ENCODE data around the gene LRMDA.

LRMDA gene

DNA sequence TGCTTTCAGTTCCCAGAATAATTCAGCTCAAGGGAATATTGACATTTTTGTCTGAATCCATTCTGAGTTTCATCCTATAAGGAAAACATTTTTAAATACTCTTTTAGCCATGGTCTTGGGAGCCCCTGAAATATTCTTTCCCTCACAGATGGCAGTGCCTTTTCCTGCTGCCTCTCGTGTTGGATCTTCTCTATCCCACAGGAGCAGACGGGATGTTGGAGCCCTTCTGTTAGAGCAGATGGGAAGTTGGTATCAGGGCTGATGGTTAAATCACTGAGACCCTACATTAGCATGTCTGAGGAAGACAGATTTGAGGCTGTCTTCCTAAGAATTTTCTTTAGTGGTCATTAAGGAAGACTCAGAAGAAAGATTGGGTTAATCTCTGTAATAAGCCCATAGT lies 737.8 kb downstream of the LRMDA start:
- no peak overlapping the region for H3K4me3 ChIP-seq (ENCODE audit: low read depth, low read length)

GRCh38 chr10:76172020-76172419 lies 740.6 kb downstream of the LRMDA start:
- no peak overlapping the region for H3K4me3 ChIP-seq (ENCODE audit: low read depth, low read length)

DNA sequence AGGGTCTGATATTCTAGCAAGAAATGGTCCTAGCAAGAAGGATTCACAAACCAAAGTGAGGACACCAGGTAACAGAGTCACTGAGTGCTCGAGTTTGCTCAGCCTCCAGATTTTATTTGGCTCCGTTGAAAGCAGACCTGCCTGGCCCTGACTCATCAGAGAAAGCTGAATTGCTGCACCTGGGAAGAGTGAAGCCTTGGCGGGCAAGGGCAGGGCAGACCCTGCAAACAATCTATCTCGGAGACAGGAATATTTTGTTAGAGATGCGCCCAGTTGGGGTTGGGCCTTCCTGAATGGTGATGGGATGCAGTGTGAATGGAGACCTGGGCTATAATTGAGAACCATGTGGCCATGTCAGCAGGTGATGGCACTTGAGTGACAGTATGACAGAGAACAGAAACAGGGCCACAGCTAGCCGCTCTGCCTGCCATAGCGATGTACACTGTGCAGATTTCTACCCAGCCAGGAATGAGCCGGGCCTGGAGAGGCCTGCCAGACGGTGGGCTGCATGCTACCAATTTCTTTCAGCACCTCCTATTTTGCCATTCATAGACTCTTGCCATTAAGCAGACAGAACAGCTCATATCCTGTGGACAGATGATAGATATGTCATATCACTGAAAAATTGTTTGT lies 744.2 kb downstream of the LRMDA start:
- no peak overlapping the region for H3K4me3 ChIP-seq (ENCODE audit: low read depth, low read length)

DNA sequence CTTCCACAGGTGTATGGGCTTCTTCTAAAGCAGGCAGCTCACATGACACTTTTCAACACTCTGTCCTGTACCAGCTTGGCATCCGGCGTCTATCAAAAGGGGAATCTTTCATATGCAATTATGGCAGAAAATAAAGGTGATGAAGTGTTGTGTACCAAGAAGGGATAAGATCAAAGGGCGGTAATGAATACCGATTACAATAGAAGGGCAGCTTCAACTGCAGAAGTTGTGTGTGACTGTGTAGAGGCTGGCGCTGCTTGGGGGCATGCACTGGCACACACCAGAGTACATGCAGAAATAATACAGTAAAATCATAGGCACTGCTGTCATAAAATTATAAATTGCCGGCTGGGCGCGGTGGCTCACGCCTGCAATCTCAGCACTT lies 744.7 kb downstream of the LRMDA start:
- H3K4me3 ChIP-seq (ENCODE audit: low read depth, low read length), result no peak overlapping the region

DNA sequence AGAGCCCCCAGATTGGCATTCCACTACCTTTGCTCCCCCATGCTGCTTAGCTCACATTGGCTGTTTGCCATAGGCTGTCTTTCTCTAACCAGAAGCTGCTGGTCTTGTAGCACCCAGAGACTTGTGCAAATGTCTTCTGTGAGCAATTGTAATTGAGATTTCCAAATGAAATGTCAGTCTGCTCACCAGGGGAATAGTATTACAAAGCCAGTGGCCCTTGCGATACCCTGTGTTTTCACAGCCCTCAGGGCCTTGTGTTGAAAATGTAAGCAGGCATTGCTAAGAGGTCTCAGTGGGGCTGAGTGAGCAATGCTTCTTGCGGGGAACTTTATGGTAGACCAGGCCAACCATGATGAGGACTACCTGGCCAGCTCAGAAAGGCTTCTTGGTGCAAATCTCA lies 746.5 kb downstream of the LRMDA start:
- no peak overlapping the region for H3K4me3 ChIP-seq (ENCODE audit: low read depth, low read length)

- H3K4me3 ChIP-seq (ENCODE audit: low read depth, low read length), result no peak overlapping the region
Measured at GRCh38 chr10:76178532-76179292, 747.3 kb downstream of the LRMDA start.

DNA sequence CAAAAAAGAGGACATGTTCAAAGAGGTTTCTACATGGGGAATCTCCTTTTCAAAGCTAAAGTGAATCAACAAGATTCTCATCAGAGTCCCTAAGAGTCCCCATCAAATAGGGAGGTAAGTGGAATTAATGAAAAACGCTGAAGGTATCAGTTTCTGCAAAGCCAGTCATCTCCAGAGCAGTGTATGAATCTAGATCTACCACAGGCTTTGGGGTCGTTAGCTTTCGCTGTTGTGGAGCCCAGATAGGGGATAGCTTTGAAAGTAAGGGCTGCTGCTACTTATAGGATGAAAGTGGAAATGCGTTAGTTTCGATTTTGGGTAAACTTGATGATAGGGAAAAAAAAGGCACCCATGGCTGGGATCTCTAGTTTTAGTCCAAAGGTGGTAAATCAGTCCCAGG lies 748.4 kb downstream of the LRMDA start:
- H3K4me3 ChIP-seq (ENCODE audit: low read depth, low read length), result no peak overlapping the region

GRCh38 chr10:76184647-76185046 lies 753.2 kb downstream of the LRMDA start:
- no peak overlapping the region for H3K4me3 ChIP-seq (ENCODE audit: low read depth, low read length)

GRCh38 chr10:76185471-76186301 lies 754.3 kb downstream of the LRMDA start:
- H3K4me3 ChIP-seq (ENCODE audit: low read depth, low read length), result no peak overlapping the region

- H3K4me3 ChIP-seq (ENCODE audit: low read depth, low read length), result no peak overlapping the region
Measured at GRCh38 chr10:76188216-76188615, 756.8 kb downstream of the LRMDA start.

DNA sequence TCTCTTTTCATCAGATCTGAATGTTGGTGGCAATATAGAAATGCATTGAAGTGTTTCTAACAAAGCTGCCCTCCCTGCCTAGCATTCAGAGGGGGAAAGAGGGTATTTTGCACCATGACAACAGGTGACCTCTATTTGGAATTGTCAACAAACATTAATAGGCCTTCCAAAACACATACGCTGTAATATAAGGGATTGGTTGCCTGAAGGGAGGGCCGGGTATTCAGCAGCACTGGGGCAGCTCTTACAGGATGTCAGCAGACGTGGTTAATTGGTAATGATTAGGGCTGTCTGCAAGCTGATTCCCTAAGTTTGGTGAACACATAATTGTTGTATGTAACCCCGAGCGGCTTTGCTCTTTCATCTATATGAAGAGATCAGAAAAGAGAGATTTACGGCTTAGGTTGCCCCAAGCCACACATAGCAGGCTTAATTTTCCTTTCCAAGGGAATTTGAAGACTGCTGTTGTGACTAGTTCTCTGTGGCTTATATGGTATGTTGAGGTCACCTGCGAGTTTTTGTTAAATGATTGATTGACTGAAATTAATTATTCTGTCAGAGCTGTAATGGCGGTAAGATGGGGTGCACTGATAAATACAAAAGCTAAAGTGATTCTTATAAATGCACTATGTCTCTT lies 759.3 kb downstream of the LRMDA start:
- H3K4me3 ChIP-seq (ENCODE audit: low read depth, low read length), result no peak overlapping the region

DNA sequence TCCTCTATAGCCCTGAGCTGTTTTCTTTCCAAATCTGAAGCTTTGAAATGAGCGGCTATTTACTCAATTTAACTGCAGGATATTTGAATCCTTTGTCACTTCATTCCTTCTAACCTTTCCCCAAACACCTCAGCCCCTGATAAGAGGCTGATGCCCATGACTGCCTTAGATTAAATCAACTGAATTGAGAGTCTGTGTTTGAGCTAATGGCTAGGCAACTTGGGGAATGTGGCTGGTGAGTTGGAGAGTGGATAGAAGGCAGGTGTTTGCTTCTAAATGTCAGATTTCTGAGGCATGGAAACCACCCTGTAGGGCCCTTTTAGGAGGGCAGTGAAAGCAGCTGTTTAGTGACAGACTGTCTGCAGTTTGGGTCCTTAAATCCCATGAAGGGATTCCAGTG lies 759.9 kb downstream of the LRMDA start:
- no peak overlapping the region for H3K4me3 ChIP-seq (ENCODE audit: low read depth, low read length)

DNA sequence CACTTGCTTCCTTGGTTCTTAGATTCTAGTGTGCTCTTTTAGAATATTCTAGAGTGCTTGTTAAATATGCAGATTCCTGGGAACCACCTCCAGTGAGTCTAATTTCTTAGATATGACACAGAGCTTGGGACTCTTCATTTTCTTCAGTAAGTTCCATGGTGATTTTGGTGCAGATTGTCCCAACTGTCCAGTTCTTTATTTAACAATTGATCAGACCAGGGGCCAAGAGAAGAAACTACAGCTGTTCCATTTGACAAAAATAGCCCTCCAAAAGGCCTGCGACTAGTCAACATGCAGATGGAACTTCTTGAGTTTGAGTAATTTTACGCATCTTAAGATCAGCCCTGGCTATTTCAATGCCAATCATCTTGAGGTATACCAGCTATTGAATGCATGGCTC lies 760.7 kb downstream of the LRMDA start:
- H3K4me3 ChIP-seq (ENCODE audit: low read depth, low read length), result no peak overlapping the region

DNA sequence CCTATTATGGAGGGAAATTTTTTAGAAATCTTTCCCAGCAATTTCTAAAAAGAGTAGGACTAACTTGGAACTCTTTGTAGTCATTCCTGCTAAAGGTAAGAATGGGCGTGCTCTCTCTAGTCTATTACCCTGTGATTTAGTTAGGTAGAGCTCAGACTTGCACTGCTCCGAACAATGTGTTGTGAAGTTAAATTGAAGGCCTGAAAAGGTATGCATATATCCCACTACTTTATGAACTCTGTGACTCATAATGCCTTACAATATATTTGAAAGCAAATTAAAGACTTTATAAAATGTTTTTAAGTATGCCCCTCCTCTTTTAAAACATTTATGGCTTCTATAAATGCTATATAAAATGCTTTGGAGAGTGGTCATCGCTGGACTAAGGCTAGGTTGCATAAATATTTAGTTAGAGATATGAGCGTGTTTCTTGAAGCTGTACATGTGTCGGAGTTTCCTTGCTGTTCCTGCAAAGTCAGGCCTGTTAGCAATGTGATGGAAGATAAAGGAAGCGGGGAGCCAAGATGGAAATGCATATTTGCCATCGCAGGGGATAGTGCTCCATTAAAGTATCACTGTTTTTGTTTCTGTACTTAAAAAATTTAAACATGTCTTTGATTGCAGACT lies 761.4 kb downstream of the LRMDA start:
- H3K4me3 ChIP-seq (ENCODE audit: low read depth, low read length), result no peak overlapping the region

DNA sequence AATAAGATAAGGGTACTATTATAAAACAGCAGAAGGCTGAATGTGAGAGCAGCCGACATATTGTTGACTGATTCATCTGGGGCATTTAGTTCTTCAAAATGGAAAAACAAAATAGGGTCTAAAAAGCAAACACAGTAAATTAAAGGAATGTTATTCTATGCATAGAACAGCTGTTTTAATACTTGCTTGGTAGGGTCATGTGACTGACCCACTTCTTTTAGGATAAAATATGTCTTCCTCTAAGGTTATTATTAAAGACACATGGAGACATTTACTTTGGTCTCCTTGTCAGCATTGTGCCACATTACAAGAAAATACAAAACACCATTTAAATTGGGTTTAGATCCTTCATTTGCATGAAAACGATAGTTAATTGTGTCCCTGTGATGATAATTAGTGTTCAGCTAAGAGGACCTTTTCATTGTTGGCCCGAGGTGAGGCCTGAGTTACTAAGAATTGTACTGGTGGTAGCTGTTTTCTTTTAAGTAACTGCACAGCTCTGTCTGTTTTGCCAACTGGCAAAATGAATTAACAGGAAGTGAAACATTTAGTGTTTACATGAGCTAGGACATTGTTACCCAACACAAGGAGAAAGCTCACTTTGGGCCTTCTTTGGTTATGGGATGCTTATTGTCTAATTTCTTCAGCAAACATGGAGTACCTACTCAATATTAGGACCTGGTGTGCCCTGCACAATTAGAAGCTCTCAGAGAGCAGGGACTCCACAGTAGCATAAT lies 764.4 kb downstream of the LRMDA start:
- no peak overlapping the region for H3K4me3 ChIP-seq (ENCODE audit: low read depth, low read length)

DNA sequence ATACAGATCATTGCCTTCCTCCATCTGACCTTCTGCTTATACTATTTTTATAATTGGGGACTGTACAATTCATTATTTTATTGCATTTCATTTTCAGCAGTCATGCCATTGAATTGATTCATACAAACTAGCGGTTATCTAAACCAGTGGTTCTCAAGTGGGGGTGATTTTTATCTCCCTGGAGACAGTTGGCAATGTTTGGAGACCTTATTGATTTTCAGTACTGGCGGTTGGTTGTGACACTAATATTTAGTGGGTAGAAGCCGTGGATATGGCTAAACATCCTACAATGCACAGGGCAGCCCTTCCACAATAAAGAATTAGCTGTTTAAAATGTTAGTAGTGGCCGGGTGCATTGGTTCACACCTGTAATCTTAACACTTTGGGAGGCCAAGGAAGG lies 765.9 kb downstream of the LRMDA start:
- H3K4me3 ChIP-seq (ENCODE audit: low read depth, low read length), result no peak overlapping the region

GRCh38 chr10:76198287-76199035 lies 767.0 kb downstream of the LRMDA start:
- no peak overlapping the region for H3K4me3 ChIP-seq (ENCODE audit: low read depth, low read length)

DNA sequence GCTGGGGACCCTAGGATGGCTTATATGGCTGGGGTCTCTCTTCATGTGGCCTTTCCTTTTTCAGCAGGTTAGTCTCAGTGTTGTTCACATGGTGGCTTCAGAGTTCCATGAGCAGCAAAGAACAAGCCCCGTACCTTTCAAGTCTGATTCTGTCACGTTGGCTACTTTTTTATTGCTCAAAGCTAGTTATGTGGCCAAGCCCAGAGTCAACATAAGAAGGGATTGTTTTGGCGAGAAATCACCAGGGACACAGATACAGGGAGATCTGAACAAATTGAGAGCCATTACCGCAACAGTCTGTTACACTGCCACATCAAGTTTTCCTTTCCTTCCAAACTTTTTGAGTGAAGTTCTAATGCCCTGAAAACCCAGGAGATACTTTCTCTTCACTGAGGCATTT lies 770.5 kb downstream of the LRMDA start:
- H3K4me3 ChIP-seq (ENCODE audit: low read depth, low read length), result no peak overlapping the region

DNA sequence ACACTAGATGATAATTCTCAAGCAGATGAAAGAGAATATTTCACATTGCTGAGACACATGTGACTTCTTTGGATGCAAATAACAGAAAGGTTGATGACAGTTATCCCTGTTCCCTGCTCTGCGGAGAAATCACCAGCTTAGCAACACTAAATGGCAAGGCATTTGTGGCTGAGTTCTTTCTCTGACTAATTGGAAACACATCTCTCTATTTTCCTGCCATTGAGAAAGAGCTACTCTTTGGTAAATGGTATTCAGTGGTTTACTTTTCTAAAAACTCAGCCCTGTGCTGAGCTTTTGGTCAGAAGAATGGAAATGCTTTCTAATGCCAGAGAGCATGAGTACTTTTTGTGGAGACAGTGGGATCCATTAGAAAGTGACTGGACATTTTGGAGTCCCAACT lies 771.4 kb downstream of the LRMDA start:
- H3K4me3 ChIP-seq (ENCODE audit: low read depth, low read length), result no peak overlapping the region

DNA sequence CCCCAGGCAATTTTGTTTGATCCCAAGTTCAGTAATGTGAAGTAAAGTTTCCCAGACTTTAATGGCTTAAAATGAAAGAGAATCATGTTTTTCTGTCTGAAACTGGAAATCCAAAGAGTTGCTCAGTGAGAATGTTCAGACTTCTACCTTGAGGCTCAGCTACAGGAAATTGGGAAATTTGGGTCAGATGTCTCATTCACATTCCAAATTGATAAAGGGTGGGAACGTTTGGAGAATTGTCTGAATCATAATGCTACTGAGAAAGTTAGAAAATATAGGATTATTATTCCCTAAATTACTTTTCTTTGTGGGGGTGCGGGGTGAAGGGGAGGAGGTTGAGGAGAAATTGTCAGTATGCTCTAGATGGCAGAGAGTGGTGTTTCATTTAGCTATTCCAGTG lies 773.9 kb downstream of the LRMDA start:
- no peak overlapping the region for H3K4me3 ChIP-seq (ENCODE audit: low read depth, low read length)
